ENCODE measurements around the gene CARF. TPM values are rescaled to one million over a fixed set of nuclear protein-coding genes. Genes with fewer than 3 reads are reported as not detected.

Gene CARF
- total and polyA plus RNA-seq, 2 of the 13 experiments (the other 11 are each of a cell fraction or from before 2014, with no cell fraction given) = 3.0 to 5.4 TPM

GRCh38 chr2:202871300-202872141, 40.6 kb upstream of the CARF start, which contains the start of gene ICA1L (continued):
- TF ChIP-seq ZGPAT (CRISPR knock-in tag; IDR thresholded peaks at IDR 0.05) = no peak; the same call in 1 of the 2 replicates
- TF ChIP-seq THAP9 (CRISPR knock-in tag; IDR thresholded peaks at IDR 0.05; ENCODE audit: borderline replicate concordance) = no peak
- peak; percentile 66; the same call in 1 of the 2 replicates for TF ChIP-seq ZNF142 (CRISPR knock-in tag; IDR thresholded peaks at IDR 0.05)
- TF ChIP-seq ZNF530 (CRISPR knock-in tag; IDR thresholded peaks at IDR 0.05; ENCODE audit: low read depth) = no peak
- TF ChIP-seq ZNF691 (CRISPR knock-in tag; IDR thresholded peaks at IDR 0.05; ENCODE audit: borderline replicate concordance, low read depth) = no peak; the same call in 1 of the 2 replicates
- no peak for TF ChIP-seq ZUFSP (CRISPR knock-in tag; IDR thresholded peaks at IDR 0.05; ENCODE audit: borderline replicate concordance)
- TF ChIP-seq RELA (CRISPR knock-in tag; IDR thresholded peaks at IDR 0.05) = no peak; the same call in 1 of the 2 replicates
- TF ChIP-seq ZSCAN30 (CRISPR knock-in tag; IDR thresholded peaks at IDR 0.05) = no peak
- TF ChIP-seq NFKB2 (CRISPR knock-in tag; IDR thresholded peaks at IDR 0.05; ENCODE audit: borderline replicate concordance) = peak; percentile 81; the same call in 1 of the 2 replicates
- no peak for TF ChIP-seq MTERF4 (CRISPR knock-in tag; IDR thresholded peaks at IDR 0.05)
- TF ChIP-seq ZNF101 (CRISPR knock-in tag; IDR thresholded peaks at IDR 0.05; ENCODE audit: borderline replicate concordance, low read depth) = no peak
- TF ChIP-seq NFYC (CRISPR knock-in tag; IDR thresholded peaks at IDR 0.05) = no peak
- TF ChIP-seq KLF11 (CRISPR knock-in tag; IDR thresholded peaks at IDR 0.05) = no peak

All from HepG2 (cell line).